ENCODE results near the gene KCNA4. TPM values are rescaled to one million over a fixed set of nuclear protein-coding genes. Genes with fewer than 3 reads are reported as not detected.

The KCNA4 gene
- total RNA-seq, 1 donor from 2014 or later, result 0.53 TPM

GRCh38 chr11:30012346-30012745, 4.5 kb downstream of the KCNA4 start:
- Mint-ChIP-seq H3K27me3 (peaks cover 22% of the 10 kb centered on the region), H3K4me3 (ENCODE audit: low read depth) (no peak overlapping the region), H3K27ac (no peak overlapping the region), H3K4me1 (ENCODE audit: low read depth) (peaks cover 1% of the 10 kb centered on the region), H3K36me3 (ENCODE audit: insufficient read depth) (no peaks in the 10 kb centered on the region), H3K9me3 (ENCODE audit: low read depth) (peaks cover 2% of the 10 kb centered on the region)
- TF ChIP-seq CTCF (IDR thresholded peaks at IDR 0.05; ENCODE audit: unreplicated experiment), result no peak
- DNase-seq (ENCODE audit: low spot score, unreplicated experiment), result no peak

- H3K4me1 Mint-ChIP-seq (ENCODE audit: low read depth), result no peaks in the 10 kb centered on the region
- no peak overlapping the region for H3K4me3 Mint-ChIP-seq (ENCODE audit: low read depth)
- H3K27ac Mint-ChIP-seq, result no peak overlapping the region
- no peaks in the 10 kb centered on the region for H3K36me3 Mint-ChIP-seq (ENCODE audit: insufficient read depth)
- H3K9me3 Mint-ChIP-seq (ENCODE audit: low read depth), result peaks cover 2% of the 10 kb centered on the region
- TF ChIP-seq CTCF (IDR thresholded peaks at IDR 0.05; ENCODE audit: unreplicated experiment), result no peak
- no peak for DNase-seq (ENCODE audit: low spot score, unreplicated experiment)
- peaks cover 18% of the 10 kb centered on the region for H3K27me3 Mint-ChIP-seq
Measured at GRCh38 chr11:30009060-30009459, 7.8 kb downstream of the KCNA4 start.

DNA sequence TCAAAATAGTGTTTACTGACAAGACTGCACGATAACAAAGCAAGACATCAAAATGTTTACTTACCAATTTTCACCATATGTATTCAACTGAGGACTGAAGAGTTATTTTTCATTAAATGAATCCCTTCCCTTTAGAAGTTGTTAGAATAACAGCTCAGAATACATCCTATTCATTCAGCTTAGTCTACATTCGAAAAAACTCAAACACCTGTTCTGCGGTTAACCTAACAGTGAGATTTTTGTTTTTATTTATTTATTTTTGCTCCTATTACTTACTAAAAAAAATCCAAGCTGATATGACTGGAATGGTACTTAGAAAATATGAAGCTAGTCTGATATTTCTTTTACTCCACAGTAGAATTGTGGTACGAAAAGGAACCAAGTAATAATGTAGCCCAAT, 10.0 kb downstream of the KCNA4 start:
- Mint-ChIP-seq H3K27me3 (peaks cover 23% of the 10 kb centered on the region), H3K9me3 (ENCODE audit: low read depth) (peaks cover 2% of the 10 kb centered on the region), H3K4me3 (ENCODE audit: low read depth) (no peak overlapping the region), H3K27ac (no peak overlapping the region), H3K36me3 (ENCODE audit: insufficient read depth) (no peaks in the 10 kb centered on the region), H3K4me1 (ENCODE audit: low read depth) (no peaks in the 10 kb centered on the region)
- TF ChIP-seq CTCF (IDR thresholded peaks at IDR 0.05; ENCODE audit: unreplicated experiment), result no peak
- DNase-seq (ENCODE audit: low spot score, unreplicated experiment), result no peak

GRCh38 chr11:30002157-30002785, 14.6 kb downstream of the KCNA4 start:
- Mint-ChIP-seq H3K27me3 (peaks cover 15% of the 10 kb centered on the region), H3K27ac (no peak overlapping the region), H3K4me3 (ENCODE audit: low read depth) (no peak overlapping the region), H3K4me1 (ENCODE audit: low read depth) (peaks cover 9% of the 10 kb centered on the region), H3K9me3 (ENCODE audit: low read depth) (no peaks in the 10 kb centered on the region), H3K36me3 (ENCODE audit: insufficient read depth) (no peaks in the 10 kb centered on the region)
- no peak for TF ChIP-seq CTCF (IDR thresholded peaks at IDR 0.05; ENCODE audit: unreplicated experiment)
- DNase-seq (ENCODE audit: low spot score, unreplicated experiment), result no peak

GRCh38 chr11:30000986-30001750, 15.7 kb downstream of the KCNA4 start:
- H3K36me3 Mint-ChIP-seq (ENCODE audit: insufficient read depth), result no peaks in the 10 kb centered on the region
- peaks cover 15% of the 10 kb centered on the region for H3K27me3 Mint-ChIP-seq

More at GRCh38 chr11:30000986-30001750, 15.7 kb downstream of the KCNA4 start:
- H3K9me3 Mint-ChIP-seq (ENCODE audit: low read depth), result no peaks in the 10 kb centered on the region
- no peak overlapping the region for H3K4me3 Mint-ChIP-seq (ENCODE audit: low read depth)
- no peak for TF ChIP-seq CTCF (IDR thresholded peaks at IDR 0.05; ENCODE audit: unreplicated experiment)
- H3K4me1 Mint-ChIP-seq (ENCODE audit: low read depth), result peaks cover 9% of the 10 kb centered on the region
- H3K27ac Mint-ChIP-seq, result no peak overlapping the region
- no peak for DNase-seq (ENCODE audit: low spot score, unreplicated experiment)
